H9 (cell line): ENCODE measurements around the gene SNX32. TPM values are rescaled to one million over a fixed set of nuclear protein-coding genes. Genes with fewer than 3 reads are reported as not detected.

Experiments
- DNase-seq: peaks from one replicate; pipeline ENCODE4 v3.0.0-alpha.2; 2017
- H2AFZ ChIP-seq: one replicate; pipeline ENCODE4 v1.6.1; 2013; ENCODE audit warnings: mild to moderate bottlenecking, low read length, control low read depth, moderate library complexity
- H2AK5ac ChIP-seq: 2 replicates; pipeline ENCODE4 v1.6.1; 2013; ENCODE audit warnings: low read length, control low read depth, mixed read lengths; ENCODE audit not compliant: insufficient read length
- H2BK120ac ChIP-seq: one replicate; pipeline ENCODE4 v1.6.1; 2013; ENCODE audit warnings: low read depth, mild to moderate bottlenecking, low read length, control low read depth, inconsistent platforms; ENCODE audit not compliant: poor library complexity, severe bottlenecking
- H2BK12ac ChIP-seq: 2 replicates; pipeline ENCODE4 v1.6.1; 2013; ENCODE audit warnings: low read length, control low read depth, mixed read lengths, low read depth; ENCODE audit not compliant: insufficient read length
- H2BK15ac ChIP-seq: 2 replicates; pipeline ENCODE4 v1.6.1; 2013; ENCODE audit warnings: low read depth, low read length, control low read depth
- H2BK20ac ChIP-seq: one replicate; pipeline ENCODE4 v1.6.1; 2013; ENCODE audit warnings: low read depth, mild to moderate bottlenecking, low read length, control low read depth, inconsistent platforms; ENCODE audit not compliant: poor library complexity, severe bottlenecking
- H2BK5ac ChIP-seq: 2 replicates; pipeline ENCODE4 v1.6.1; 2013; ENCODE audit warnings: low read length, control low read depth, mixed read lengths; ENCODE audit not compliant: insufficient read length
- H3K14ac ChIP-seq: 2 replicates; pipeline ENCODE4 v1.6.1; 2013; ENCODE audit warnings: low read length, control low read depth; ENCODE audit not compliant: insufficient read depth
- H3K18ac ChIP-seq: 2 replicates; pipeline ENCODE4 v1.6.1; 2013; ENCODE audit warnings: low read depth, mild to moderate bottlenecking, mixed read lengths, low read length, control low read depth; ENCODE audit not compliant: insufficient read length
- H3K23ac ChIP-seq: 2 replicates; pipeline ENCODE4 v1.6.1; 2013; ENCODE audit warnings: low read length, control low read depth, mixed read lengths, low read depth; ENCODE audit not compliant: insufficient read length
- H3K23me2 ChIP-seq: 2 replicates; pipeline ENCODE4 v1.6.1; 2013; ENCODE audit warnings: low read depth, mild to moderate bottlenecking, mixed read lengths, low read length, control low read depth; ENCODE audit not compliant: insufficient read length, poor library complexity, severe bottlenecking
- H3K27ac ChIP-seq: 2 replicates; pipeline ENCODE4 v1.5.1; 2013; ENCODE audit warnings: low read length, control low read depth, mixed read lengths, low read depth; ENCODE audit not compliant: insufficient read length
- H3K27me3 ChIP-seq: 2 replicates; pipeline ENCODE4 v1.6.1; 2013; ENCODE audit warnings: low read length, control low read depth, inconsistent platforms; ENCODE audit not compliant: insufficient read depth
- H3K4ac ChIP-seq: 2 replicates; pipeline ENCODE4 v1.6.1; 2013; ENCODE audit warnings: low read depth, mild to moderate bottlenecking, control low read depth, inconsistent platforms, low read length, moderate library complexity
- H3K4me1 ChIP-seq: 2 replicates; pipeline ENCODE4 v1.6.1; 2013; ENCODE audit warnings: low read length, control low read depth, inconsistent platforms; ENCODE audit not compliant: insufficient read depth
- H3K4me2 ChIP-seq: 2 replicates; pipeline ENCODE4 v1.6.1; 2013; ENCODE audit warnings: low read length, control low read depth, mixed read lengths; ENCODE audit not compliant: insufficient read length, insufficient read depth
- H3K56ac ChIP-seq: 2 replicates; pipeline ENCODE4 v1.6.1; 2013; ENCODE audit warnings: low read depth, mild to moderate bottlenecking, mixed read lengths, low read length, control low read depth; ENCODE audit not compliant: insufficient read length
- H3K79me1 ChIP-seq: 2 replicates; pipeline ENCODE4 v1.6.1; 2013; ENCODE audit warnings: low read depth, mild to moderate bottlenecking, moderate library complexity, low read length, control low read depth, inconsistent platforms; ENCODE audit not compliant: insufficient read depth, poor library complexity, severe bottlenecking
- H3K79me2 ChIP-seq: 2 replicates; pipeline ENCODE4 v1.6.1; 2013; ENCODE audit warnings: low read length, control low read depth, inconsistent platforms; ENCODE audit not compliant: insufficient read depth
- H3K9ac ChIP-seq: 2 replicates; pipeline ENCODE4 v1.6.1; 2013; ENCODE audit warnings: low read length, control low read depth, mixed read lengths; ENCODE audit not compliant: insufficient read length; ENCODE audit errors: extremely low read depth
- H3K9me3 ChIP-seq: one replicate; pipeline ENCODE4 v1.6.1; 2013; ENCODE audit warnings: low read depth, low read length, inconsistent platforms; ENCODE audit not compliant: control insufficient read depth
- H3T11ph ChIP-seq: one replicate; pipeline ENCODE4 v1.6.1; 2013; ENCODE audit warnings: mild to moderate bottlenecking, low read length, control low read depth, inconsistent platforms
- H4K20me1 ChIP-seq: one replicate; pipeline ENCODE4 v1.6.1; 2013; ENCODE audit not compliant: control insufficient read depth, insufficient read length, insufficient read depth
- H4K5ac ChIP-seq: 2 replicates; pipeline ENCODE4 v1.6.1; 2013; ENCODE audit warnings: low read depth, mild to moderate bottlenecking, mixed read lengths, low read length, control low read depth; ENCODE audit not compliant: insufficient read length
- H4K8ac ChIP-seq: replicated peaks from 2 replicates; pipeline ENCODE4 v1.6.1; 2013; ENCODE audit warnings: low read length, control low read depth, mixed read lengths, low read depth; ENCODE audit not compliant: insufficient read length
- H4K91ac ChIP-seq: 2 replicates; pipeline ENCODE4 v1.6.1; 2013; ENCODE audit warnings: low read depth, mild to moderate bottlenecking, moderate library complexity, mixed read lengths, low read length, control low read depth; ENCODE audit not compliant: insufficient read length
- H3K27ac Mint-ChIP-seq, 3 experiments: 2 replicates in 2 of 3; 3 replicates in 1 of 3; pipeline ENCODE4 v1.8.0; 2020 to 2021; ENCODE audit warnings: mixed read lengths in 3 of 3, mild to moderate bottlenecking in 1 of 3, moderate library complexity in 1 of 3
- H3K27me3 Mint-ChIP-seq: 2 replicates; pipeline ENCODE4 v1.8.0; 2021; ENCODE audit warnings: low read depth, mild to moderate bottlenecking, moderate library complexity, mixed read lengths
- H3K36me3 Mint-ChIP-seq, 3 experiments: 2 replicates in 2 of 3; 3 replicates in 1 of 3; pipeline ENCODE4 v1.8.0; 2020 to 2021; ENCODE audit warnings: low read depth in 3 of 3, mixed read lengths in 3 of 3; ENCODE audit not compliant: insufficient read depth in 1 of 3
- H3K4me1 Mint-ChIP-seq, 2 experiments: 2 replicates each; pipeline ENCODE4 v1.8.0; 2020; ENCODE audit warnings: mixed read lengths in 2 of 2
- H3K4me3 Mint-ChIP-seq, 2 experiments: 2 replicates in 1 of 2; 3 replicates in 1 of 2; pipeline ENCODE4 v1.8.0; 2020 to 2021; ENCODE audit warnings: mild to moderate bottlenecking in 2 of 2, mixed read lengths in 2 of 2, moderate library complexity in 1 of 2
- H3K9me3 Mint-ChIP-seq, 2 experiments: 2 replicates in 1 of 2; 3 replicates in 1 of 2; pipeline ENCODE4 v1.8.0; 2020; ENCODE audit warnings: mild to moderate bottlenecking in 2 of 2, mixed read lengths in 2 of 2, moderate library complexity in 1 of 2
- CTCF ChIP-seq: fragments of 200-600 bp; sonication (generic); conservative IDR thresholded peaks from 3 replicates; pipeline ENCODE4 v1.8.0; 2021; ENCODE audit warnings: antibody characterized with exemption, mild to moderate bottlenecking
- WGBS: extraction: QIAGEN DNeasy Blood & Tissue Kit; methylation state at CpG from one replicate; pipeline ENCODE4 v1.1.7; 2013; ENCODE audit warnings: missing lambda C conversion rate, low lambda C conversion rate, mixed read lengths; ENCODE audit not compliant: insufficient read length; ENCODE audit errors: extremely low coverage; 5-methylcytosine and 5-hydroxymethylcytosine counted together
- total RNA-seq: library from RNA; stranded (reverse); gene quantifications from 2 replicates; pipeline ENCODE4 v1.2.1, GENCODE V29; 2021

Gene SNX32
- total RNA-seq, 1 experiment from 2014 or later, result 1.2 TPM

GRCh38 chr11:65808744-65809341 is 24.9 kb upstream of the SNX32 start:
- H3K9ac ChIP-seq, result no peak overlapping the region
- Mint-ChIP-seq H3K4me3 (no peak overlapping the region), H3K9me3 (no peaks in the 10 kb centered on the region), H3K27ac (no peak overlapping the region), H3K27me3 (peaks cover 34% of the 10 kb centered on the region), H3K4me1 (peaks cover under 1 to 4% of the 10 kb centered on the region in 2 experiments; a peak in 2 of 4 replicates), H3K36me3 (no peaks in the 10 kb centered on the region; a peak in 1 of 7 replicates)
- no peak overlapping the region for H3K18ac ChIP-seq
- DNase-seq, result no peak
- H4K8ac ChIP-seq, result no peak overlapping the region
- no peak overlapping the region for H2BK120ac ChIP-seq
- no CpG with 5 or more reads among the region's 20 CpGs for WGBS
- H3K79me1 ChIP-seq, result no peaks in the 10 kb centered on the region
- H2BK20ac ChIP-seq, result no peak overlapping the region
- no peak overlapping the region for H3K4ac ChIP-seq
- H3K23me2 ChIP-seq, result no peaks in the 10 kb centered on the region
- H2BK12ac ChIP-seq, result no peak overlapping the region
- no peaks in the 10 kb centered on the region for H3K4me1 ChIP-seq
- no peak overlapping the region for H3K27ac ChIP-seq
- H3K14ac ChIP-seq, result no peak overlapping the region
- no peak overlapping the region for H4K91ac ChIP-seq
- H3K79me2 ChIP-seq, result no peaks in the 10 kb centered on the region
- no peak overlapping the region for H2BK15ac ChIP-seq
- H4K20me1 ChIP-seq, result no peaks in the 10 kb centered on the region
- no peak overlapping the region for H3K4me2 ChIP-seq
- no peak overlapping the region for H3K23ac ChIP-seq
- no peak for TF ChIP-seq CTCF
- H3K27me3 ChIP-seq, result no peaks in the 10 kb centered on the region
- H2BK5ac ChIP-seq, result no peak overlapping the region
- H2AFZ ChIP-seq, result no peak overlapping the region
- H3T11ph ChIP-seq, result no peak overlapping the region
- no peak overlapping the region for H2AK5ac ChIP-seq
- no peak overlapping the region for H4K5ac ChIP-seq
- no peaks in the 10 kb centered on the region for H3K9me3 ChIP-seq
- H3K56ac ChIP-seq, result no peak overlapping the region
